HEK293T (cell line): ENCODE data around the gene B4GAT1.

Experiments
- BHLHE40 ChIP-seq: fragments of 450-650 bp; IDR thresholded peaks from 2 replicates; pipeline ENCODE4 v1.6.1; 2016; ENCODE audit warnings: mild to moderate bottlenecking, moderate library complexity, borderline replicate concordance
- CTBP1 ChIP-seq: fragments of 450-650 bp; IDR thresholded peaks from 2 replicates; pipeline ENCODE4 v1.6.1; 2016; ENCODE audit warnings: borderline replicate concordance
- ELF4 ChIP-seq: fragments of 450-650 bp; IDR thresholded peaks from 2 replicates; pipeline ENCODE4 v1.6.1; 2017; ENCODE audit warnings: antibody characterized with exemption
- FOXM1 ChIP-seq: fragments of 450-650 bp; IDR thresholded peaks from 2 replicates; pipeline ENCODE4 v1.6.1; 2017; ENCODE audit warnings: mild to moderate bottlenecking, borderline replicate concordance
- HDGF ChIP-seq: fragments of 450-650 bp; IDR thresholded peaks from 2 replicates; pipeline ENCODE4 v1.6.1; 2017; ENCODE audit warnings: antibody characterized with exemption, borderline replicate concordance
- L3MBTL2 ChIP-seq: fragments of 450-650 bp; conservative IDR thresholded peaks from 2 replicates; pipeline ENCODE4 v1.6.1; 2016; ENCODE audit warnings: mild to moderate bottlenecking
- NFRKB ChIP-seq: fragments of 450-650 bp; IDR thresholded peaks from 2 replicates; pipeline ENCODE4 v1.6.1; 2016; ENCODE audit warnings: mild to moderate bottlenecking, moderate library complexity
- SUZ12 ChIP-seq: fragments of 450-650 bp; IDR thresholded peaks from 2 replicates; pipeline ENCODE4 v1.6.1; 2016; ENCODE audit warnings: mild to moderate bottlenecking

DNA sequence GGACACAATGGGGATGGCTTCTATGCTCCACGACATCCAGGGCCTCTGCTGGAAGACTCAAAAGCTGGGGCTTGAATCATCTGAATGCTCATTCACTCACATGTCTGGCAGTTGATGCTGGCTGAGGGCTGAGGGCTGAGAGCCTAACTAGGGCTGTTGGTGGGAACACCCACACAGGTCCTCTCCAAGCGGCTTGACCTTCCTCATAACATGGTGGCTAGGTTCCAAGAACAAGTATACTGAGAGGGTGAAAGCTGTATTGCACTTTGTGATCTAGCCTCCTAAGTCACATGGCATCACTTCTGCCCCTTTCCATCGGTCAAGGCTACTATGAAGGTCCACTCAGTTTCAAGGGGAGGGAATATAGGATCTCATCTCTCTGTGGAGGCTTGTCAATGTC is 48.2 kb downstream of the B4GAT1 start:
- TF ChIP-seq BHLHE40 (no peak), CTBP1 (no peak), SUZ12 (no peak), NFRKB (no peak), FOXM1 (no peak), L3MBTL2 (no peak), ELF4 (no peak), HDGF (no peak)
